DLD1 (cell line): ENCODE measurements around the gene TRIM66.
"Not testable (repeated sequence)": the region's sequence is repeated elsewhere in the genome, so short reads cannot be mapped to it uniquely, and the experiment has no call there.

Experiments used
- in situ Hi-C: cut with HindIII; loops from 2 replicates; pipeline ENCODE4 v1.10.0; 2017; ENCODE audit warnings: low sequenced_read_pairs

Gene TRIM66

GRCh38 chr11:8692417-8692816, 10.0 kb upstream of the TRIM66 start:
- in situ Hi-C loops: no loop called here

DNA sequence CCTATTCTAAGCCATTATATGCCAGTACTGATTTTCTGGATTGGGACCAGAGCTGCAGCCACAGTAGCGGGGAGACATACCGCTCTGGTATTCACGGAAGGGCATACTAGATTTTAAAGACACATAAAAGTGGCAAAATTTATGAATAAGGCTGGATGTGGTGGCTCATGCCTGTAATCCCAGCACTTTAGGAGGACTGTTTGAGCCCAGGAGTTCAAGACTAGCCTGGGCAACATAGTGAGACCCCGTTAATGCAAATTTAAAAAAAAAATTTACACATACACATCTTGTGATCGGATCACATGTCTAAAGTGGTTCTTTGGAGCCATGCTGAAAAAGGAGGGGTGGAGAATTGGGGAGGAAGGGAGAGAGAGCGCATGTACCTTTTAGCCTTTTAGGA, 9.1 kb upstream of the TRIM66 start:
- in situ Hi-C loops: no loop called here

DNA sequence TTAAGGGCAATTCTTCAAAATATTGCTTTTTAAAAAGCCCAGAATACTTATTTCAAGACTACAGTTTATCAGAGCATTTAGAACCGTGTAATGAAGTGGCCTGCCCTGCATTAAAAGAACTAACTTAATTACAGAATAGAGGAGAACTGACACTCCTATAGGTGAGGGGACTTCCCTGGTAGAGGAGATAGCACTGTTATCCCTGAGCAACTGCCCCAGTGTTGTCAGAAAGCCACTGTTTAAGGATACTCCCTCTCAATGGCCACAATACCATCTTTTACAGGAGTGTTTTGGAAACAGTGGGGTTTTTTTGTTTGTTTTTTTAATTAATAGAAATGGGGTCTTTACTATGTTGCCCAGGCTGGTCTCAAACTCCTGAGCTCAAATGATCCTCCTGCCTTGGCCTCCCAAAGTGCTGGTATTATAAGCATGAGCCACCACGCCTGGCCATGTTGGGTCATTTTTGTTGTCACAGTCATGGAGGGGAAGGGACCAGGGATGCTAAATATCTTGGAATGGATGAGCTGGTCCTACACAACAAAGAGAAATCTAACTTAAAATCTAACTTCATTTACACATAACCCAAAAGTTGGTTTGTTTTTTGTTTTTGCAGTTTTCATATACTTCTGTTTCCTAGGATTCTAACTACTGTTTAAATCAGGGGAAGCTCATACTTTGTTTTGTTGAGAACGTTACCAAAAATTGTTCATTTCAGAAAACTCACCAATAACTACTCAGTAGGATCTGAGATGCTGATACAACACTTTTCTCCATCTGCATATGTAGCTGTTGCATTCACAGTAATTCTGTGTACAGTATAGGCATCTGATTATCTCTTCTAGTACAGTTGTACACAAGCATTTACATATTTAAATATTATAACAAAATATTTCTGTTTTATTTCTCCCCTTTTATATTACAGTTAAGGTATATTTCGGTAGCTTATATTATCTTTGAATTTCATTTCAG, 8.2 kb upstream of the TRIM66 start:
- in situ Hi-C loops: no loop called here

DNA sequence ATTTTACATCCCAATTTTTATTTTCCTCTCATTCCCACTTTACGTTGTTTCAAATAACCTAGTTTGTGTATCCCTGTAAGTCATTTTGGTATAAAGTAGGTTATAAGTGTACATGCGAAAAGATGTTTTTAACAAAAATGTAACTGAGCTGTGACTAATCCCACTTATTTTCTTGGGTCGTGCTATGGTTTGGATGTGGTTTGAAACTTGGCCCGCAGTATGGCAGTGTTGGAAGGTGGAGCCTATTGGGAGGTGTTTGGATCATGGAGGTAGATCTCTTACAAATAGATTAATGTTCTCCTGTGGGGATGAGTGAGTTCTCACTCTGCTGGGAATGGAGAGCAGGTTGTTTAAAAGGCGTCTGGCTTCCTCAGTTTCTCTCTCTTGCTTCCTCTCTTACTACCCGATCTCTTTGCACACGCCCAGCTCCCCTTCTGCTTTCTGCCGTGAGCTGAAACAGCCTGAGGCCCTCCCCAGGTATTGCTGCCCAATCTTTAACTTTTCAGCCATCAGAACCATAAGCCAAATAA, 7.3 kb upstream of the TRIM66 start:
- in situ Hi-C loops: no loop called here

GRCh38 chr11:8688414-8689362, 6.2 kb upstream of the TRIM66 start:
- in situ Hi-C loops: no loop called here

DNA sequence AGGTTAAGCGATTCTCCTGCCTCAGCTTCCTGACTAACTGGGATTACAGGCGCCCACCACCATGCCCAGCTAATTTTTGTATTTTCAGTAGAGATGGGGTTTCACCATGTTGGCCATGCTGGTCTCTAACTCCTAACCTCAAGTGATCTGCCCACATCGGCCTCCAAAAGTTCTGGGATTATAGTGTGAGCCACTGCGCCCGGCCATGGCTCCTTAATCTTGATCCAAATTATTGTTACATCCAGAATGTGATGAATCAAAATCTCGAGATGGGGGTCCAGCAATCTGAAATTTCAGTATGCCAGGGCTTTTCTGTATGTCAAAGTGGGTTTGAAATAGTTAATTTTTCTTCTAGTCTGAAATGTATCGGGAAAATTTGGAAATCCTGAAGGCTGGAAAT, 3.9 kb upstream of the TRIM66 start:
- in situ Hi-C loops: no loop called here

- in situ Hi-C loops: no loop called here
Measured at GRCh38 chr11:8685820-8686219, 3.4 kb upstream of the TRIM66 start.

DNA sequence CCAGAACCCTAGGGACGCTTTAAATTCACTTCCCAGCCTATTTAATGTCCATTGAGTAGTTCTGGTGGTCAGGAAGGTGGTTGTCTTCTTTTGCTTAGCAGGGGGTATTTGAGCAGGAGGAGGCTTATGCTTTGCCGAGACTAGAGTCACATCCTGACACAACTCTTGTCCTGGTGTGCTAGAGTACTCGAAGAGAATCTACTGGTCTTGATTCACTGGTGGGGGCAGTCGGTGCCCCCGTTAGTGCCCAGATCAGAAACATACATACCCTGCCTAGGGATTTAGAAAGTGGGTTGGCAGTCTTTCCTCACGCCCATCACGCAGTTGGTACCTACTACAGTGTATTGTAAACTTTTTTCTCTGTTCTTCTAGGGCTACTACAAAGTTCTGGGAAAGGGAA, 2.8 kb upstream of the TRIM66 start:
- in situ Hi-C loops: no loop called here

DNA sequence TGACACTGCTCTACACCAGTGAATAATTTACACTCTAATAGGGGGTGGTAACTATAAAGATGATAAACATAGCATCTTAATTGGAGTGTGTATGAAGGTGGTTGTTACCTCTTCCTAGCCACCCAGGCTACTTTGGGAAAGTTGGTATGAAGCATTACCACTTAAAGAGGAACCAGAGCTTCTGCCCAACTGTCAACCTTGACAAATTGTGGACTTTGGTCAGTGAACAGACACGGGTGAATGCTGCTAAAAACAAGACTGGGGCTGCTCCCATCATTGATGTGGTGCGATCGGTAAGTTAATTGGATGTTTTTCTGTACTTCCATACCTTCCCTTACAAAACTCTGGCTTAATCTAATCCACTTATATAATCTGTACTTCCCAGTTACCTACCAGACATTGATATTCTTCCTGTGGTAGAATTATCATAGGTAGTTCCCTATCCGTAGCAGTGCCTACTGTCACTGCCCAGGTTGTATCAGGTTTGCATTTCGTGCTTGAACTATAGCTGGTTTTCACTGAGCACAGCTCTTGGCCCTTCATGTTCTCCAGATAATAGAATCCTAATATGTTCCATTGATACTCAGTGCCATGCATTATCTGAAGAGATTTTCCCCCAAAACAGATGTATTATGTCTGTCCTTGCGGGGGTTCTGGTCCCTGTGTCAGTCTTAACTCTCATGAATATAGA, 2.3 kb upstream of the TRIM66 start:
- in situ Hi-C loops: no loop called here

DNA sequence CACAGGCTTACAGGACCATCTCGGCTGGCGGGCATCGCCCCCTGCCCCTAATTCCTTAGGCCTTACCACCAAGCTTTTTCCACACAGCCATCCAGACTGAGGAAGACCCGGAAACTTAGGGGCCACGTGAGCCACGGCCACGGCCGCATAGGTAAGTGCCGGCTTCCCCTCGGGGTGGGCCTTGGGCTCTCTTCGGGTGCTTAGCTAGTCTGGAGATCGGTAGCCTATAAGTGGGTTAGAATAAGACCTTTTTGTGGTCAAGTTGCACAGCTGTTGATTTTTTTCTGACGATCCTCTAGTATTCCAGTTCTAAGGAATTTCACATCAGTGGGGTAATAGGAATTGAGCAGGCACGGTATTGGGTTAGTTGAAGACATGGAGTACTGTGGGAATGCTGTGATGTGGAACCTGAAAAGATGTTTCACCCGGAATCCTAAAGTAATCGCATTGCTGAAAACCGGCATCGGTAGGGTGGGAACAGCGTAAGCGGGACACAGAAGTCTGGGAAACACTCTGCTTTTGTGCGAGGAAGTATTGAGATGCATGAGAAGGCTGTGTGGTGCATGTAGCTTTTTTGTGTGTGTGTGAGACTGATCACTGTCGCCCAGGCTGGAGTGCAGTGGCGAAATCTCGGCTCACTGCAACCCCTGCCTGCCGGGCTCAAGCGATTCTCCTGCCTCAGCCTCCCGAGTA, 796 bp upstream of the TRIM66 start:
- in situ Hi-C loops: no loop called here

GRCh38 chr11:8681837-8682302, 595 bp downstream of the TRIM66 start:
- in situ Hi-C loops: no loop called here

DNA sequence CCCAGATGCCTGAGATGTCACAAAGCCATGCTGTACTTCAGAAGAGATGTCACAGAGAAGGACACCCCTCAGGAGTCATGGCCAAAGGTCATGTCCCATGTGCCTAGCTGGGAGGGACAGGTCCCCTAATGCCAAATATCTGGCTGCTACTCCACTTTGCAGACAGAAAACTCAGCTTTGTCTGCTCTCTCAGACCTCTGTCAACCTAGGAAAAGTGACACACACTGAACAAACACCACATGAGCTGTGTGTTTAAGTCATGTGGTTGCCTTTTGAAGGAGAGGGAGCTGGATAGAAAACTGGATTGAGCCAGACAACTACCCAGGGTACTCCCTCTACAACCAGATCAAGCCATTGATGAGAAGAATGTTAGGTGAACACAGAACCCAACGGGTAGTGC, 3.5 kb downstream of the TRIM66 start:
- in situ Hi-C loops: no loop called here

DNA sequence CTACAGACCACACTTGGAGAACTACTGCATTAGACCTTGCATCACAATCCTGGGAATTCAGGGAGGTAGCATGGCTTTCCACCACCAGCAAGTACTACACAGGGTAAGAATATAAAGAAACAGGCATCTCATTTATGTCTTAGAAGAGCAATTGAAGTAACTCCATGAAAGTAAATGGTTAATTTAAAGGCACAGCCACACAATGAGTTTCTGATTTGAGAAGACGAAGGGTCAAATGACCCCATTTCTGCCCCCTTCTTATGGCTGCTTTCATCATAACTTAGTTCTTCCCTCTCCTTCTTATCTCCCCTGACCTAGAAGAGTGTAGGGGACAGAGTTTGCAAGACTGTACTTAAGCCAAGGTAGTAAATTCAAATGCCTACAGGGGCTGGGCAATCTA, 6.0 kb downstream of the TRIM66 start:
- in situ Hi-C loops: no loop called here

DNA sequence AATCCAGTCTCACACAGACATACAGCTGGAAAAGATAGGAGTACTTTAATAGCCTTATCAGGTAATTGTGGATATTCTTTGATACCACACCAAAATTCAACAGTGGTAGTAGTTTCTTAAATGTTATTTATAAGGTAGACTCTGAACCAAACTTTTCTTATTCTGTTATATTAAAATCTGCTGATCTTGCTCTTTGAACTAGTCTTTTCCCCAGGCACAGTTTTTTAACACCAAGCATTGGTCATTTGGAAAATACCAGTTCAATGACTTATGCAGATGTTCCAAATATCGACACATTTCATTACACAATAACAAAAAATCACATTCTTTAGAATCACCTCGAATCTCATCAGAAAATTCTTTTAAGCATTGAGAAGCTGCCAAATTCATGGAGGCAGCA, 7.6 kb downstream of the TRIM66 start:
- in situ Hi-C loops: no loop called here

- in situ Hi-C loops: no loop called here
Measured at GRCh38 chr11:8672346-8672745, 10.1 kb downstream of the TRIM66 start.

GRCh38 chr11:8671651-8672062, 10.8 kb downstream of the TRIM66 start:
- in situ Hi-C loops: no loop called here

- in situ Hi-C loops: no loop called here
Measured at GRCh38 chr11:8671193-8671612, 11.3 kb downstream of the TRIM66 start.

DNA sequence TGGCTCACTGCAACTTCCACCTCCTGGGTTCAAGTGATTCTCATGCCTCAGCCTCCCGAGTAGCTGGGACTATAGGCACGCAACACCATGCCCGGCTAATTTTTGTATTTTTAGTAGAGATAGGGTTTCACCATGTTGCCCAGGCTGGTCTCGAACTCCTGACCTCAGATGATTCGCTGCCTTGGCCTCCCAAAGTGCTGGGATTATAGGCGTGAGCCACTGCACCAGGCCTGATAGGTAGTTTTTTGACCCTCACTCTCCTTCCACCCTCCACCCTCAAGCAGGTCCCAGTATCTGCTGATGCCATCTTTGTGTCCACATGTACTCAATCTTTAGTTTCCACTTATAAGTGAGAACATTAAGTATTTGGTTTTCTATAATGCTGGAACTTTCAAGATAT, 12.4 kb downstream of the TRIM66 start:
- in situ Hi-C loops: not testable (repeated sequence)

DNA sequence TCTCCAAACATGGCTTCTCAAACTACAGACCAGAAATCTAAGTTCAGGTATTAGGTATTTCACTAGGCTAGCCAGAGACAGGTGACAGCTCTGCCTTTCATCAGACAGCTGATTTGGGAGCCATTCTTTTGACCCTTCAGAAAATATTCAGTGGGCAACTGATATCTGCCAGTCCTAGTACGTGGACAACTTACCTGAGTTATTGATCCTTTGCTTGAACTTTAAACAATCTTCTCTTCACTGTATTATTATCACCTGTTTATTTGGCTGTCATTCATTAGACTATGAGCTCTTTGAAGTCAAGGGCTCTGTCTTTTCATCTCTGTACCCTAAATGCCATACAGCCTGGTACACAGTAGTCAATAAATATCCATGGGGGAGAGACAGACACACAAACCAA, 17.2 kb downstream of the TRIM66 start:
- in situ Hi-C loops: no loop called here
